RWPE2 (cell line): Measurements from ENCODE around the gene BDKRB2.

Source experiments
- ATAC-seq: fragments of 200-7000 bp; cut with Tn5 transposase; 3 replicates; pipeline ENCODE4 v1.9.1; 2021; ENCODE audit warnings: low read depth
- DNase-seq: peaks from one replicate; pipeline ENCODE4 v3.0.0-alpha.2; 2020; ENCODE audit warnings: low spot score
- H3K27ac ChIP-seq: fragments of 450-650 bp; 2 replicates; pipeline ENCODE4 v1.5.1; 2017; ENCODE audit warnings: mild to moderate bottlenecking; ENCODE audit not compliant: poor library complexity, severe bottlenecking
- H3K27me3 ChIP-seq: fragments of 250-450 bp; sonication (Bioruptor Pico); 2 replicates; pipeline ENCODE4 v1.5.1; 2021; ENCODE audit warnings: mild to moderate bottlenecking, moderate library complexity; ENCODE audit not compliant: insufficient read depth, poor library complexity, severe bottlenecking
- H3K36me3 ChIP-seq: fragments of 250-450 bp; sonication (Bioruptor Pico); 2 replicates; pipeline ENCODE4 v1.5.1; 2020; ENCODE audit warnings: low read depth, mild to moderate bottlenecking, moderate library complexity
- H3K4me1 ChIP-seq: fragments of 250-450 bp; sonication (Bioruptor Pico); 2 replicates; pipeline ENCODE4 v1.5.1; 2021; ENCODE audit warnings: mild to moderate bottlenecking, moderate library complexity; ENCODE audit not compliant: insufficient read depth, poor library complexity, severe bottlenecking
- H3K4me3 ChIP-seq: fragments of 250-450 bp; sonication (Bioruptor Pico); 2 replicates; pipeline ENCODE4 v1.5.1; 2021; ENCODE audit warnings: mild to moderate bottlenecking, moderate library complexity; ENCODE audit not compliant: severe bottlenecking
- H3K9me3 ChIP-seq: fragments of 250-450 bp; sonication (Bioruptor Pico); 2 replicates; pipeline ENCODE4 v1.5.1; 2021; ENCODE audit warnings: mild to moderate bottlenecking, moderate library complexity; ENCODE audit not compliant: severe bottlenecking
- CTCF ChIP-seq: fragments of 450-650 bp; IDR thresholded peaks from one replicate; pipeline ENCODE4 v1.5.1; 2017; ENCODE audit warnings: mild to moderate bottlenecking, moderate library complexity; ENCODE audit not compliant: poor library complexity, severe bottlenecking

The BDKRB2 gene

GRCh38 chr14:96177766-96178375, 26.8 kb upstream of the BDKRB2 start:
- no peak overlapping the region for H3K27ac ChIP-seq
- H3K27me3 ChIP-seq = no peaks in the 10 kb centered on the region
- no peak for TF ChIP-seq CTCF
- no peaks in the 10 kb centered on the region for H3K36me3 ChIP-seq
- no peaks in the 10 kb centered on the region for H3K9me3 ChIP-seq
- peaks cover 4% of the 10 kb centered on the region for H3K4me1 ChIP-seq
- no peak overlapping the region for H3K4me3 ChIP-seq
- ATAC-seq (peak; percentile 17; the same call in 1 of the 3 replicates), DNase-seq (no peak)

- DNase-seq = no peak
- Histone ChIP-seq H3K4me1 (peaks cover 4% of the 10 kb centered on the region), H3K27me3 (no peaks in the 10 kb centered on the region), H3K9me3 (no peaks in the 10 kb centered on the region), H3K4me3 (no peak overlapping the region), H3K27ac (no peak overlapping the region), H3K36me3 (no peaks in the 10 kb centered on the region)
- ATAC-seq = no peak; the same call in 2 of the 3 replicates
- TF ChIP-seq CTCF = peak; percentile 8
Observed at GRCh38 chr14:96178461-96179321, 25.9 kb upstream of the BDKRB2 start.

GRCh38 chr14:96180043-96180874, 24.4 kb upstream of the BDKRB2 start:
- ATAC-seq (no peak), DNase-seq (no peak)
- no peaks in the 10 kb centered on the region for H3K36me3 ChIP-seq
- H3K27ac ChIP-seq = no peak overlapping the region
- H3K4me3 ChIP-seq = no peak overlapping the region
- H3K27me3 ChIP-seq = no peaks in the 10 kb centered on the region
- peaks cover 4% of the 10 kb centered on the region for H3K4me1 ChIP-seq
- no peaks in the 10 kb centered on the region for H3K9me3 ChIP-seq
- TF ChIP-seq CTCF = no peak

- Histone ChIP-seq H3K9me3 (no peaks in the 10 kb centered on the region), H3K4me3 (no peak overlapping the region), H3K36me3 (no peaks in the 10 kb centered on the region), H3K27ac (no peak overlapping the region), H3K27me3 (no peaks in the 10 kb centered on the region), H3K4me1 (peaks cover 4% of the 10 kb centered on the region)
- no peak for ATAC-seq
- DNase-seq = no peak
- no peak for TF ChIP-seq CTCF
Observed at GRCh38 chr14:96181186-96182056, 23.2 kb upstream of the BDKRB2 start.
